HG02588 (cell line): ENCODE measurements around the gene SPDYE9.
"Not testable (repeated sequence)": the region's sequence is repeated elsewhere in the genome, so short reads cannot be mapped to it uniquely, and the experiment has no call there.

Experiments
- ATAC-seq: cut with Tn5 transposase; IDR thresholded peaks from one replicate; pipeline ENCODE4 v1.9.1; 2021; ENCODE audit warnings: mild to moderate bottlenecking, moderate library complexity; ENCODE audit not compliant: unreplicated experiment

SPDYE9 gene, protein sequence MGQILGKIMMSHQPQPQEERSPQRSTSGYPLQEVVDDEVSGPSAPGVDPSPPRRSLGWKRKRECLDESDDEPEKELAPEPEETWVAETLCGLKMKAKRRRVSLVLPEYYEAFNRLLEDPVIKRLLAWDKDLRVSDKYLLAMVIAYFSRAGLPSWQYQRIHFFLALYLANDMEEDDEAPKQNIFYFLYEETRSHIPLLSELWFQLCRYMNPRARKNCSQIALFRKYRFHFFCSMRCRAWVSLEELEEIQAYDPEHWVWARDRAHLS

DNA sequence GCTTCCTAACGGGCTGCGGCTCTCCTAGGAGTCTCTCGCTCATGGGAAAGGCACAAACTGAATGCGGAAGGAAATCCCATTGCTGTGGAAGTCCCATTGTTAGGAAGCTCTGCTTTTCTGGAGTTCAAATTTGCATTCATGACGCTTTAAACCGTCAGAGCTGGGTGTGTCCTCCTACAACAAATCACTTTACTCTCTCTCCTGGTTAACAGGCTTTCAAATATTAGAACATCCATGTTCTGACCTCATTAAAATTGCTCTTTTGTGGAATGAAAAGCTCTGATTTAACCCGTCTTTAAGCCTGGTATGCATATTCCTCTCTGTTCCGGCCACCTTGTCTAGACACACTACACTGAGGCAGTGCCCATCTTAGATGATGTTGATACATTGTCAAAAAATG lies at the start of gene SPDYE9:
Gene SPDYE9, minus strand, starts transcription at position 101 of the 400 bp plus-strand sequence. CDS start 1,800 bp downstream, outside the sequence.
- ATAC-seq: not testable (repeated sequence)

DNA sequence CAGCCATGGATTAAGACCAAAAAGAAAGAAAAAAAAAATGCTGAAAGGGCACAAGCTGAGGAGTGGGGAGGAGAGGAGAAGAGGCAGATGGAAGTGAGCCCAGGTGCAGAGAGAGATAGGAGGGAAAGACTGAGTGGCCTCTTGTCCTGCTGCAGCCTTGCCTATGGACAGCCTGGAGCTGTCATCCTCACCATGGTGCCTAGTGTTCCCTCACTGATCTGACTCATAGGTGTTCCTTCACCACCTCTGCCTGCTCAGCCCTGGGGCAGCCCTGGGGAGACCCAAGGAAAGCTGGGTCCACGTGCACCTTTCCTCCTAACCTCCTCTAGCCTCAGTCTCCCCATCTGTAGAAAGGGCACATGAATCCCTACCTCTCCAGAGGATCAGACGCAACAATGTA lies 49.0 kb upstream of the SPDYE9 start:
- not testable (repeated sequence) for ATAC-seq

DNA sequence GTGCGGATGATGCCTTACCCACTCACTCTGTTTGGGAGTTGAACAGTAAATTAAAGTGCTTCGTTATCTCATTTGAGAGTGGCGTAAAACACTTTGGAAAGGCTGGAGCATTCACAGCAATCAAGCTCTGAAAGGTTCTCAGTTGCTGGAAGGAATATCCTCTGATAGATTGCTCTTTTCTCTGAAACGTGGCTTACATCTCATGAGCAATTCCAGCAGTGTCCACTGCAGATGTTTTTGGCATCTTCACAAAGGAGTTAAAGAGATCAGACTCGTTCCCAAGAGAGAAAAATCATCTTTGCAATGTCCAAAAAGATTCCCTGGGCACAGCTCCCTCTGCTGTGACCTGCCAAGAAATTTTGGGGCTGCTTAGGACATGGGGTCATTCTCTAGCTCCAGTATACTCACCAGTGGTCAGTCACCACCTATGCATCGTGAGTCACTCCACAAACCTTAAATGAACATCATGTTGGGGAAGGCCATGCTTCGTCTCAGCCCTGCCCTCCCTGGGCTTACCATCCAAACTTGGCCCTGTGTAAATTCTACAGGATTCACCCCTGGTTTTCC lies 46.9 kb upstream of the SPDYE9 start:
- ATAC-seq: not testable (repeated sequence)

DNA sequence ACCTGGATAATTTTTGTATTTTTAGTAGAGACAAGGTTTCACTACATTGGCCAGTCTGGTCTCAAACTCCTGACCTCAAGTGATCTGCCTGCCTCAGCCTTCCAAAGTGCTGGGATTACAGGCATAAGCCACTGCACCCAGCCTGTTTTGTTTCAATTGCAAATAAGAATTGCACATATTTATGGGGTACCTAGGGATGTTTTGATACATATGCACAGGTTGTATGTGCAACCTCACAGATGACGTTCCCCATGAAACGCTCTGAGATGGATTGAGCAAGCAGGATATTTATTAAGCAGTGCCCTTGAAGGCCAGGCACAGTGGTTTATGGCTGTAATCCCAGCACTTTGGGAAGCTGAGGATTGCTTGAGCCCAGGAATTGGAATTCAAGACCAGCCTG lies 44.8 kb upstream of the SPDYE9 start:
- ATAC-seq: not testable (repeated sequence)

DNA sequence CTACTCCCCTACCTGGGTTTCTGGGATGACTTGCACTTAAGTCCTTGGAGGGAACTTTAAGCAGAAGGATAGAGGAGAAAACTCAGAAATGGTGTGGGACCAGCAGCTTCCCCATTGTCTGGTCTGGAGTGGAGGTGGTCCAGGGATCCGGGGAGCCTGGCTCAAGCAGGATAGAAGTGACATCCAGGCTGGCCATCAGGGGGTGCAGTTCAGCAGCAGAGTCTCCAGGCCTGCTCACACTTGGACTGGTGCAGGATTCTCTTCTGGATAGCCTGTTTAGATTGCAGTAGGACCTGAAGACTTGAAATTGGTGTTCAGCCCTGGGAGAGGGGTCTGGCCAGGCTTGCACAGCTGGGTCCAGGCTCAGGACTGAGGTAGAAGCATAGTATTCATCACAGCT lies 38.3 kb upstream of the SPDYE9 start:
- not testable (repeated sequence) for ATAC-seq

DNA sequence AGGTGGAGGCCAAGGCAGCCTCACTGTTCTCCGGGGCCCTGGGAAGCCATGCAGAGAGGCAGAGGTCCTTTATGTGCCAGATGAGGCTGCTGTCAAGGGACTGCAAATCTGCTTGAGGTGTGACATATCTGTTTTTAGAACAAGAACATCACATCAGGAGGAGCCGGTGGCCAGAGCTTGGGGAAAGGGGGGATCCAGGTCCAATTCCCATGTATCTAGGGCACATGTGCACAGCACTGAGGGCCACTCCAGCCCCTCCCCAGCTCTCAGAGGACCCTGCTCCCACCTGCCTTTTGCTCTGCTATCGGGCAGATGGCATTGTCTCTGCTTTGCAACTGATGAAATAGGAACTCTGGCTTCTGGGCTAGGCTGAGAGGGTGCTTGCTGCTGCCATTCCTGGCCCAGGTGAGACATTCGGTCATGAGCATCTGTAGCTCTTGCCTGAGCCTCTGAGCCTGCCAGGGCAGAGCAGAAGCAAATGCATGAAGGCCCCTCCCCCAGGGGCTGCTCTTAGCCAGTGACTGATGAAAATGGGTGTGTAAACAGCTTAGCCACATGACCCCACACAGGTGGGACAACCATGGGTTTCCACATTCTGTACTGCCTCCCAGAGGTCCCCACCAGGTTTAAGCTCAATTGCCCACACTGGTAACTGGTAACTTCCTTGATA lies 37.1 kb upstream of the SPDYE9 start:
- ATAC-seq: not testable (repeated sequence)

DNA sequence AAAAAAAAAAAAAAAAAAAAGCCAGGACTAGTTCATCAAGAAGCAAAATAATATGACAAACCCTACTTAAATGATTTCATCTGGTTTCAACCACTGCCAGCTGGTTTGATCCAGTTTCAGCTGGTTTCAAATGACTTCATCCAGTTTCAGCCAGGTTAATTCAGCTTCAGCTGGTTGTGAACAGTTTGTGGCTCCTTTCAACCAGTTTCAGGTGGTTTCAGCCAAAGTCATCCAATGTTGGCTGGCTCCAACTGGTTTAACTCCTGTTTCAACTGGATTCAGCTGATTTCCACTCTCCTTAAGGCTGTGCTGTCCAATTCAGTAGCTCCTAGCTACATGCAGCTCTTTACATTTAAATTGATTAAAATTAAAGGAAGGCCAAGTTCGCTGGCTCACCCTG lies 32.3 kb upstream of the SPDYE9 start:
- not testable (repeated sequence) for ATAC-seq

DNA sequence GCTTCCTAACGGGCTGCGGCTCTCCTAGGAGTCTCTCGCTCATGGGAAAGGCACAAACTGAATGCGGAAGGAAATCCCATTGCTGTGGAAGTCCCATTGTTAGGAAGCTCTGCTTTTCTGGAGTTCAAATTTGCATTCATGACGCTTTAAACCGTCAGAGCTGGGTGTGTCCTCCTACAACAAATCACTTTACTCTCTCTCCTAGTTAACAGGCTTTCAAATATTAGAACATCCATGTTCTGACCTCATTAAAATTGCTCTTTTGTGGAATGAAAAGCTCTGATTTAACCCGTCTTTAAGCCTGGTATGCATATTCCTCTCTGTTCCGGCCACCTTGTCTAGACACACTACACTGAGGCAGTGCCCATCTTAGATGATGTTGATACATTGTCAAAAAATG lies 28.0 kb downstream of the SPDYE9 start, which contains the start of gene SPDYE11:
Gene SPDYE11, minus strand, starts transcription at position 101 of the 400 bp plus-strand sequence. CDS start 1,800 bp downstream, outside the sequence.
- ATAC-seq: not testable (repeated sequence)

DNA sequence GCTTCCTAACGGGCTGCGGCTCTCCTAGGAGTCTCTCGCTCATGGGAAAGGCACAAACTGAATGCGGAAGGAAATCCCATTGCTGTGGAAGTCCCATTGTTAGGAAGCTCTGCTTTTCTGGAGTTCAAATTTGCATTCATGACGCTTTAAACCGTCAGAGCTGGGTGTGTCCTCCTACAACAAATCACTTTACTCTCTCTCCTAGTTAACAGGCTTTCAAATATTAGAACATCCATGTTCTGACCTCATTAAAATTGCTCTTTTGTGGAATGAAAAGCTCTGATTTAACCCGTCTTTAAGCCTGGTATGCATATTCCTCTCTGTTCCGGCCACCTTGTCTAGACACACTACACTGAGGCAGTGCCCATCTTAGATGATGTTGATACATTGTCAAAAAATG lies 56.2 kb downstream of the SPDYE9 start, which contains the start of gene SPDYE8:
Gene SPDYE8, minus strand, starts transcription at position 101 of the 400 bp plus-strand sequence. CDS start 1,800 bp downstream, outside the sequence.
- ATAC-seq: not testable (repeated sequence)
